HFFc6 (cell line): Measurements from ENCODE around the gene COASY. TPM values are rescaled to one million over a fixed set of nuclear protein-coding genes. Genes with fewer than 3 reads are reported as not detected.

Experiments used
- DNase-seq: peaks from one replicate; pipeline ENCODE4 v3.0.0-alpha.2; 2018
- H3K27ac Mint-ChIP-seq: 2 replicates; pipeline ENCODE4 v1.8.0; 2020; ENCODE audit warnings: mild to moderate bottlenecking, mixed read lengths
- H3K27me3 Mint-ChIP-seq: 2 replicates; pipeline ENCODE4 v1.8.0; 2021; ENCODE audit warnings: mild to moderate bottlenecking, moderate library complexity, mixed read lengths; ENCODE audit not compliant: insufficient read depth
- H3K36me3 Mint-ChIP-seq: 2 replicates; pipeline ENCODE4 v1.8.0; 2021; ENCODE audit warnings: low read depth, mixed read lengths
- H3K4me1 Mint-ChIP-seq: 2 replicates; pipeline ENCODE4 v1.8.0; 2020; ENCODE audit warnings: low read depth, mixed read lengths
- H3K4me3 Mint-ChIP-seq: 2 replicates; pipeline ENCODE4 v1.8.0; 2020; ENCODE audit warnings: mild to moderate bottlenecking, moderate library complexity, mixed read lengths
- H3K9me3 Mint-ChIP-seq: 2 replicates; pipeline ENCODE4 v1.8.0; 2020; ENCODE audit warnings: mild to moderate bottlenecking, mixed read lengths
- CTCF ChIP-seq: fragments of 200-600 bp; sonication (generic); IDR thresholded peaks from 2 replicates; pipeline ENCODE4 v1.5.0; 2021; ENCODE audit warnings: antibody characterized with exemption, mild to moderate bottlenecking
- total RNA-seq, 6 experiments: library from RNA; stranded (reverse); fragmentation: NEBNext Ultra II Directional; extraction: Animal tissue kit (Norgen Biotek cat#: 25700); gene quantifications; 2 replicates in 1 of 6; 3 replicates in 5 of 6; pipeline ENCODE4 v1.2.3, GENCODE V29; 2021

The COASY gene
- total RNA-seq, 6 experiments from 2014 or later: 64.6 to 77.6 (median 71.1) TPM

- Mint-ChIP-seq H3K27ac (peak overlapping the region; percentile 74), H3K36me3 (no peaks in the 10 kb centered on the region), H3K9me3 (no peaks in the 10 kb centered on the region), H3K4me1 (peaks cover 36% of the 10 kb centered on the region), H3K4me3 (peak overlapping the region; percentile 79), H3K27me3 (no peaks in the 10 kb centered on the region)
- DNase-seq: peak; percentile 37
- peak; percentile 68 for TF ChIP-seq CTCF
Measured at GRCh38 chr17:42531455-42532354, 30.2 kb upstream of the COASY start.

GRCh38 chr17:42535155-42536047, 26.5 kb upstream of the COASY start:
- no peak; the same call in 1 of the 2 replicates for TF ChIP-seq CTCF
- DNase-seq: no peak
- H3K4me3 Mint-ChIP-seq: peak overlapping the region; percentile 80
- H3K9me3 Mint-ChIP-seq: no peaks in the 10 kb centered on the region
- peaks cover 30% of the 10 kb centered on the region for H3K4me1 Mint-ChIP-seq
- no peaks in the 10 kb centered on the region; the same call in 1 of the 2 replicates for H3K27me3 Mint-ChIP-seq
- H3K27ac Mint-ChIP-seq: peak overlapping the region; percentile 79
- peaks cover 11% of the 10 kb centered on the region for H3K36me3 Mint-ChIP-seq

GRCh38 chr17:42536048-42536371, 25.9 kb upstream of the COASY start, which contains the start of gene NAGLU:
Gene NAGLU (plus strand): TSS chr17:42536241. CDS start chr17:42536273, 32 bp downstream.
- Mint-ChIP-seq H3K4me1 (peaks cover 26% of the 10 kb centered on the region), H3K27me3 (no peaks in the 10 kb centered on the region; the same call in 1 of the 2 replicates), H3K4me3 (peak within 1 kb of the TSS; percentile 91), H3K9me3 (no peaks in the 10 kb centered on the region), H3K36me3 (peaks cover 16% of the 10 kb centered on the region), H3K27ac (peak within 1 kb of the TSS; percentile 80)
- no peak for TF ChIP-seq CTCF
- DNase-seq: peak; percentile 78

- Mint-ChIP-seq H3K27me3 (no peaks in the 10 kb centered on the region; the same call in 1 of the 2 replicates), H3K27ac (peak overlapping the region; percentile 80), H3K4me1 (peaks cover 23% of the 10 kb centered on the region), H3K36me3 (peaks cover 21% of the 10 kb centered on the region), H3K4me3 (peak overlapping the region; percentile 91), H3K9me3 (no peaks in the 10 kb centered on the region)
- peak; percentile 64 for DNase-seq
- no peak for TF ChIP-seq CTCF
Measured at GRCh38 chr17:42536372-42537155, 25.4 kb upstream of the COASY start.
